Natural killer cell treated with Interleukin-12 subunit alpha and Interleukin-12 subunit beta and Interleukin-15 and Interleukin-18, amount 100 ng/mL, for 72 hours (primary cell): ENCODE measurements around the gene TRANK1. TPM values are rescaled to one million over a fixed set of nuclear protein-coding genes. Genes with fewer than 3 reads are reported as not detected.
"Not testable (repeated sequence)": the region's sequence is repeated elsewhere in the genome, so short reads cannot be mapped to it uniquely, and the experiment has no call there.

Source experiments
- ATAC-seq, 2 donors: fragments of 150-1000 bp; cut with Tn5 transposase in 1 of 2; sonication (Bioruptor Pico), chemical (Tn5 transposase) in 1 of 2; 2 replicates each; pipeline ENCODE4 v1.10.0; 2021
- DNase-seq: peaks from one replicate; pipeline ENCODE4 v3.0.0; 2022; ENCODE audit warnings: low spot score
- H3K27ac Mint-ChIP-seq, 2 donors: 1 replicate in 1 of 2; 2 replicates in 1 of 2; pipeline ENCODE4 v1.8.0; 2022; ENCODE audit warnings: mixed read lengths in 2 of 2, mild to moderate bottlenecking in 1 of 2, moderate library complexity in 1 of 2
- H3K27me3 Mint-ChIP-seq, 2 donors: 1 replicate in 1 of 2; 2 replicates in 1 of 2; pipeline ENCODE4 v1.8.0; 2022; ENCODE audit warnings: mixed read lengths in 2 of 2
- H3K36me3 Mint-ChIP-seq: one replicate; pipeline ENCODE4 v1.8.0; 2022; ENCODE audit warnings: mixed read lengths
- H3K4me1 Mint-ChIP-seq, 2 donors: 1 replicate in 1 of 2; 2 replicates in 1 of 2; pipeline ENCODE4 v1.8.0; 2022; ENCODE audit warnings: low read depth in 2 of 2, mixed read lengths in 2 of 2, mild to moderate bottlenecking in 1 of 2
- H3K4me3 Mint-ChIP-seq: one replicate; pipeline ENCODE4 v1.8.0; 2022; ENCODE audit warnings: mixed read lengths
- H3K9me3 Mint-ChIP-seq: 2 replicates; pipeline ENCODE4 v1.8.0; 2022; ENCODE audit warnings: mixed read lengths
- total RNA-seq, 2 donors: library from RNA; stranded (reverse); gene quantifications; one replicate each; pipeline ENCODE4 v1.2.3, GENCODE V29; 2022

The TRANK1 gene
- total RNA-seq, 2 donors from 2014 or later = 10.0 to 11.5 TPM

- H3K27ac Mint-ChIP-seq = peak overlapping the region in 1 of 2 donors; percentile 8
- no peaks in the 10 kb centered on the region for H3K9me3 Mint-ChIP-seq
These were observed 24.2 kb upstream of the TRANK1 start for GRCh38 chr3:36969085-36969484.

GRCh38 chr3:36965440-36965839, 20.6 kb upstream of the TRANK1 start:
- H3K36me3 Mint-ChIP-seq = no peaks in the 10 kb centered on the region
- no peak for DNase-seq
- no peak overlapping the region for H3K27ac Mint-ChIP-seq
- no peaks in the 10 kb centered on the region for H3K27me3 Mint-ChIP-seq
- peaks cover 10 to 14% of the 10 kb centered on the region in 2 donors for H3K4me1 Mint-ChIP-seq
- no peak for ATAC-seq
- H3K9me3 Mint-ChIP-seq = no peaks in the 10 kb centered on the region
- H3K4me3 Mint-ChIP-seq = no peak overlapping the region

More at GRCh38 chr3:36969085-36969484, 24.2 kb upstream of the TRANK1 start:
- peaks cover 13 to 14% of the 10 kb centered on the region in 2 donors for H3K4me1 Mint-ChIP-seq
- DNase-seq = no peak
- no peak for ATAC-seq
- no peaks in the 10 kb centered on the region for H3K27me3 Mint-ChIP-seq
- no peak overlapping the region for H3K4me3 Mint-ChIP-seq
- H3K36me3 Mint-ChIP-seq = no peaks in the 10 kb centered on the region

- DNase-seq (no peak), ATAC-seq (no peak)
- H3K36me3 Mint-ChIP-seq = no peaks in the 10 kb centered on the region
- H3K9me3 Mint-ChIP-seq = no peaks in the 10 kb centered on the region
- no peak overlapping the region for H3K27ac Mint-ChIP-seq
- no peaks in the 10 kb centered on the region for H3K27me3 Mint-ChIP-seq
- peaks cover 6 to 10% of the 10 kb centered on the region in 2 donors for H3K4me1 Mint-ChIP-seq
- no peak overlapping the region for H3K4me3 Mint-ChIP-seq
These were observed 20.0 kb upstream of the TRANK1 start for GRCh38 chr3:36964817-36965216.

GRCh38 chr3:36964331-36964730, 19.5 kb upstream of the TRANK1 start:
- peaks cover 2 to 6% of the 10 kb centered on the region in 2 donors for H3K4me1 Mint-ChIP-seq
- H3K27ac Mint-ChIP-seq = no peak overlapping the region
- ATAC-seq (no peak), DNase-seq (no peak)
- H3K9me3 Mint-ChIP-seq = no peaks in the 10 kb centered on the region
- H3K27me3 Mint-ChIP-seq = no peaks in the 10 kb centered on the region
- H3K36me3 Mint-ChIP-seq = no peaks in the 10 kb centered on the region
- no peak overlapping the region for H3K4me3 Mint-ChIP-seq

- not testable (repeated sequence) for H3K27ac Mint-ChIP-seq, H3K27me3 Mint-ChIP-seq, H3K9me3 Mint-ChIP-seq, H3K4me3 Mint-ChIP-seq, ATAC-seq, DNase-seq, H3K36me3 Mint-ChIP-seq, H3K4me1 Mint-ChIP-seq
These were observed 18.2 kb upstream of the TRANK1 start for GRCh38 chr3:36963008-36963407.

- Mint-ChIP-seq H3K27ac (no peak overlapping the region), H3K4me1 (peaks cover 9 to 10% of the 10 kb centered on the region in 2 donors), H3K36me3 (no peaks in the 10 kb centered on the region), H3K4me3 (no peak overlapping the region), H3K27me3 (no peaks in the 10 kb centered on the region), H3K9me3 (no peaks in the 10 kb centered on the region)
- ATAC-seq = no peak
- DNase-seq = no peak
These were observed 15.6 kb upstream of the TRANK1 start for GRCh38 chr3:36960502-36960901.

GRCh38 chr3:36959821-36960220, 15.0 kb upstream of the TRANK1 start:
- Mint-ChIP-seq H3K27me3 (no peaks in the 10 kb centered on the region), H3K9me3 (no peaks in the 10 kb centered on the region), H3K4me1 (peaks cover 9 to 10% of the 10 kb centered on the region in 2 donors), H3K36me3 (no peaks in the 10 kb centered on the region), H3K27ac (no peak overlapping the region), H3K4me3 (no peak overlapping the region)
- no peak for ATAC-seq
- DNase-seq = no peak

- ATAC-seq (peak; percentile 43 to 86), DNase-seq (no peak)
- Mint-ChIP-seq H3K36me3 (no peaks in the 10 kb centered on the region), H3K27me3 (no peaks in the 10 kb centered on the region), H3K4me1 (peaks cover 9 to 10% of the 10 kb centered on the region in 2 donors), H3K27ac (peak overlapping the region; percentile 1 to 72), H3K9me3 (no peaks in the 10 kb centered on the region), H3K4me3 (peak overlapping the region; percentile 40)
These were observed 13.2 kb upstream of the TRANK1 start for GRCh38 chr3:36957862-36958686.

GRCh38 chr3:36957063-36957462, 12.2 kb upstream of the TRANK1 start:
- H3K36me3 Mint-ChIP-seq = no peaks in the 10 kb centered on the region
- DNase-seq (no peak), ATAC-seq (no peak)
- H3K4me1 Mint-ChIP-seq = peaks cover 9 to 10% of the 10 kb centered on the region in 2 donors
- no peak overlapping the region for H3K27ac Mint-ChIP-seq
- no peak overlapping the region for H3K4me3 Mint-ChIP-seq
- no peaks in the 10 kb centered on the region for H3K27me3 Mint-ChIP-seq
- H3K9me3 Mint-ChIP-seq = no peaks in the 10 kb centered on the region

- H3K4me3 Mint-ChIP-seq = no peak overlapping the region
- H3K27me3 Mint-ChIP-seq = no peaks in the 10 kb centered on the region
- H3K9me3 Mint-ChIP-seq = no peaks in the 10 kb centered on the region
- peak overlapping the region in 1 of 2 donors; percentile 43 for H3K27ac Mint-ChIP-seq
- no peak for ATAC-seq
- H3K36me3 Mint-ChIP-seq = no peaks in the 10 kb centered on the region
- peaks cover 9 to 10% of the 10 kb centered on the region in 2 donors for H3K4me1 Mint-ChIP-seq
- no peak for DNase-seq
These were observed 11.3 kb upstream of the TRANK1 start for GRCh38 chr3:36956155-36956554.

GRCh38 chr3:36954452-36955134, 9.7 kb upstream of the TRANK1 start:
- H3K36me3 Mint-ChIP-seq = no peaks in the 10 kb centered on the region
- H3K27me3 Mint-ChIP-seq = no peaks in the 10 kb centered on the region
- peaks cover 9 to 10% of the 10 kb centered on the region in 2 donors for H3K4me1 Mint-ChIP-seq
- no peaks in the 10 kb centered on the region for H3K9me3 Mint-ChIP-seq
- ATAC-seq = peak in 1 of 2 donors; percentile 24
- no peak for DNase-seq
- no peak overlapping the region for H3K27ac Mint-ChIP-seq
- no peak overlapping the region for H3K4me3 Mint-ChIP-seq

- H3K9me3 Mint-ChIP-seq, H3K4me3 Mint-ChIP-seq, ATAC-seq, H3K4me1 Mint-ChIP-seq, H3K27me3 Mint-ChIP-seq, H3K27ac Mint-ChIP-seq, DNase-seq: not testable (repeated sequence)
- H3K36me3 Mint-ChIP-seq = peaks cover 17% of the 10 kb centered on the region
These were observed 3.0 kb upstream of the TRANK1 start for GRCh38 chr3:36947814-36948213.

- H3K36me3 Mint-ChIP-seq = peaks cover 17% of the 10 kb centered on the region
- no peak for DNase-seq
These were observed 603 bp upstream of the TRANK1 start for GRCh38 chr3:36945333-36945980.

More at GRCh38 chr3:36945333-36945980, 603 bp upstream of the TRANK1 start:
- H3K9me3 Mint-ChIP-seq = no peaks in the 10 kb centered on the region
- ATAC-seq = no peak
- peak overlapping the region; percentile 80 for H3K4me3 Mint-ChIP-seq
- H3K4me1 Mint-ChIP-seq = peaks cover 0 to 9% of the 10 kb centered on the region in 2 donors
- H3K27me3 Mint-ChIP-seq = no peaks in the 10 kb centered on the region
- peak overlapping the region; percentile 23 to 33 for H3K27ac Mint-ChIP-seq
